ENCODE data around the gene PTGIR.

The PTGIR gene

GRCh38 chr19:46644720-46645119 lies 19.8 kb upstream of the PTGIR start:
- no peak overlapping the region for H3K4me3 Mint-ChIP-seq
- H3K4me1 Mint-ChIP-seq, result peaks cover 22% of the 10 kb centered on the region
- TF ChIP-seq, protein P1, sequence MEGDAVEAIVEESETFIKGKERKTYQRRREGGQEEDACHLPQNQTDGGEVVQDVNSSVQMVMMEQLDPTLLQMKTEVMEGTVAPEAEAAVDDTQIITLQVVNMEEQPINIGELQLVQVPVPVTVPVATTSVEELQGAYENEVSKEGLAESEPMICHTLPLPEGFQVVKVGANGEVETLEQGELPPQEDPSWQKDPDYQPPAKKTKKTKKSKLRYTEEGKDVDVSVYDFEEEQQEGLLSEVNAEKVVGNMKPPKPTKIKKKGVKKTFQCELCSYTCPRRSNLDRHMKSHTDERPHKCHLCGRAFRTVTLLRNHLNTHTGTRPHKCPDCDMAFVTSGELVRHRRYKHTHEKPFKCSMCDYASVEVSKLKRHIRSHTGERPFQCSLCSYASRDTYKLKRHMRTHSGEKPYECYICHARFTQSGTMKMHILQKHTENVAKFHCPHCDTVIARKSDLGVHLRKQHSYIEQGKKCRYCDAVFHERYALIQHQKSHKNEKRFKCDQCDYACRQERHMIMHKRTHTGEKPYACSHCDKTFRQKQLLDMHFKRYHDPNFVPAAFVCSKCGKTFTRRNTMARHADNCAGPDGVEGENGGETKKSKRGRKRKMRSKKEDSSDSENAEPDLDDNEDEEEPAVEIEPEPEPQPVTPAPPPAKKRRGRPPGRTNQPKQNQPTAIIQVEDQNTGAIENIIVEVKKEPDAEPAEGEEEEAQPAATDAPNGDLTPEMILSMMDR (IDR thresholded peaks at IDR 0.05; ENCODE audit: unreplicated experiment in 3 of 3), result no peak
- H3K36me3 Mint-ChIP-seq (ENCODE audit: low read depth), result peaks cover 17% of the 10 kb centered on the region
- peak overlapping the region; percentile 31 to 53 (median 44) for H3K27ac Mint-ChIP-seq
- peaks cover 29% of the 10 kb centered on the region for H3K27me3 Mint-ChIP-seq (ENCODE audit: low read depth)
- peaks cover 8% of the 10 kb centered on the region for H3K9me3 Mint-ChIP-seq

GRCh38 chr19:46640656-46641055 lies 15.8 kb upstream of the PTGIR start:
- Mint-ChIP-seq H3K36me3 (ENCODE audit: low read depth) (peaks cover 2% of the 10 kb centered on the region), H3K4me3 (peak overlapping the region; percentile 63 to 72 (median 71)), H3K27ac (peak overlapping the region in 1 of 3 experiments; percentile 82), H3K4me1 (peaks cover 11% of the 10 kb centered on the region), H3K9me3 (no peaks in the 10 kb centered on the region), H3K27me3 (ENCODE audit: low read depth) (peaks cover 12% of the 10 kb centered on the region)
- TF ChIP-seq, protein P1 (IDR thresholded peaks at IDR 0.05; ENCODE audit: unreplicated experiment in 3 of 3), result no peak

GRCh38 chr19:46639358-46640182 lies 14.7 kb upstream of the PTGIR start:
- no peaks in the 10 kb centered on the region for H3K9me3 Mint-ChIP-seq
- H3K27ac Mint-ChIP-seq, result peak overlapping the region in 1 of 3 experiments; percentile 41
- TF ChIP-seq, protein P1 (IDR thresholded peaks at IDR 0.05; ENCODE audit: unreplicated experiment in 3 of 3), result no peak
- H3K36me3 Mint-ChIP-seq (ENCODE audit: low read depth), result no peaks in the 10 kb centered on the region
- H3K4me3 Mint-ChIP-seq, result peak overlapping the region in 2 of 3 experiments; percentile 71 to 72
- peaks cover 5% of the 10 kb centered on the region for H3K4me1 Mint-ChIP-seq
- peaks cover 15% of the 10 kb centered on the region for H3K27me3 Mint-ChIP-seq (ENCODE audit: low read depth)

GRCh38 chr19:46637224-46637623 lies 12.3 kb upstream of the PTGIR start:
- TF ChIP-seq, protein P1 (IDR thresholded peaks at IDR 0.05; ENCODE audit: unreplicated experiment in 3 of 3), result no peak
- no peaks in the 10 kb centered on the region for H3K9me3 Mint-ChIP-seq
- H3K4me3 Mint-ChIP-seq, result no peak overlapping the region
- peaks cover 20% of the 10 kb centered on the region for H3K27me3 Mint-ChIP-seq (ENCODE audit: low read depth)
- no peaks in the 10 kb centered on the region for H3K36me3 Mint-ChIP-seq (ENCODE audit: low read depth)
- no peak overlapping the region for H3K27ac Mint-ChIP-seq
- peaks cover 21% of the 10 kb centered on the region for H3K4me1 Mint-ChIP-seq

DNA sequence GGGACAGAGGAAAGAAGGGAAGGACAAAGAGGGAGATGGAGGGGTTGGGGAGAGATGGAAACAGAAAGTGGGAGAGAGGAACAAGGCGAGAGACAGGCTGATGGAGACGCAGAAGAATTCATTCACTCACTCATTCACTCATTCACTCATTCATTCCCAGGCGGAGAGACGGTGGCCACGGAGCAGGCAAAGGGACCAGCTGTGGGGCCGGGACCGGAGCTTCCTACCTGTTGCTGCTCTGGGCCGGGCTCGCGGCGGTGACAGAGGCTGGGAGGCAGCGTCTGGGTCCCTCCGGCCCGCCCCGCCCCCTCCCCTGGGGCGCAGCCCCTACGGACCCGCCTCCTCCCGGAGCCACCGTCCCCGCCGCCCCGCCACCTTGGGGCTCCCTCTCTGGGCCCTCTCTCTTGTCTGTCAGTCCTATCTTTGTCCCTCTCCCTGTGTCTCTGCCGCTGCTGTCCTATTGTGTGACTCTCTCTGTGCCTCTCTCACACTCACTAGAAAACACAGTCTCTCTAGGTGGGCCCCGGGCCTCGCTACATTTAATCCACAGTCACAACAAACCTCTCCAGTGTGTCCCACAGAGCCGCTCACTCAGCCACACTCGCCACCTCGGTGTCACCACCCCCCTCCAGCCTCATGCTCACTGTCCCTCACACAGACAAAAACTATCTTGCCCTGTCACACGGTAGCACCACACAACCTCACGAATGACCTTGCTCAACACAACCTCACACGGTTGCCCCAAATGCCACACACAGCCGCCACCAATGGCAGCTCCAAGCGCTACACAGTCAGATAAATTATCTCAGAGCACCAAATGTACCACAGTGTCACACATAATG lies 11.3 kb upstream of the PTGIR start, which contains the start of gene GNG8:
GNG8 (minus strand) TSS at position 283 of the 842 bp plus-strand sequence. CDS start 1,520 bp downstream, outside the sequence.
- Mint-ChIP-seq H3K4me1 (peaks cover 32% of the 10 kb centered on the region), H3K36me3 (ENCODE audit: low read depth) (no peaks in the 10 kb centered on the region), H3K27me3 (ENCODE audit: low read depth) (peaks cover 20% of the 10 kb centered on the region), H3K27ac (peak within 1 kb of the TSS in 1 of 3 experiments; percentile 29), H3K4me3 (peak within 1 kb of the TSS; percentile 68 to 73 (median 72)), H3K9me3 (no peaks in the 10 kb centered on the region)
- TF ChIP-seq, protein P1 (IDR thresholded peaks at IDR 0.05; ENCODE audit: unreplicated experiment in 3 of 3), result no peak
